ENCODE results near the gene AGAP5. TPM values are rescaled to one million over a fixed set of nuclear protein-coding genes. Genes with fewer than 3 reads are reported as not detected.

The AGAP5 gene
- total and polyA plus RNA-seq, 2 of the 13 experiments (the other 11 are each of a cell fraction or from before 2014, with no cell fraction given) = 5.3 to 7.9 TPM

GRCh38 chr10:73650537-73651331 lies 47.2 kb downstream of the AGAP5 start (continued):
- TF ChIP-seq SALL2 (CRISPR knock-in tag; IDR thresholded peaks at IDR 0.05) = no peak

GRCh38 chr10:73649876-73650536 lies 47.9 kb downstream of the AGAP5 start:
- no peak overlapping the region for H2AFZ ChIP-seq (ENCODE audit: low read length)
- CTCF ChIA-PET (ENCODE audit: low intra/inter-chr PET ratio, low total read pairs) = no interaction called here
- BruUV-seq (replicated peaks) = no TSS peak
- WGBS (ENCODE audit: low lambda C conversion rate) = 40% methylated on average over 6 of the region's 6 CpGs
- H3K4me3 ChIP-seq (replicated peaks in 1 of 3; ENCODE audit: insufficient read depth in 1 of 3, low read depth in 2 of 3, low read length in 3 of 3) = no peak overlapping the region
- intact Hi-C loops (cut with micrococcal nuclease; ENCODE audit: unreplicated experiment) = no loop called here
- H3K27ac ChIP-seq (ENCODE audit: extremely low read length, insufficient read depth, low read length) = no peak overlapping the region
- ATAC-seq (no peak), DNase-seq (ENCODE audit: low spot score) (no peak), FAIRE-seq (no peak)
- peaks cover 3 to 6% of the 10 kb centered on the region in 2 experiments; a peak in 1 of 5 replicates for H3K27me3 ChIP-seq (ENCODE audit: control insufficient read depth in 1 of 2, insufficient read depth in 2 of 2, low read length in 2 of 2)
- no peaks in the 10 kb centered on the region for H3K79me2 ChIP-seq (ENCODE audit: insufficient read depth, low read length)
- no peaks in the 10 kb centered on the region for H3K36me3 ChIP-seq (replicated peaks in 1 of 2; ENCODE audit: control insufficient read depth in 1 of 2, insufficient read depth in 2 of 2, low read length in 2 of 2)
- no peak overlapping the region for H3K4me2 ChIP-seq (ENCODE audit: low read depth, low read length)
- no peaks in the 10 kb centered on the region for H4K20me1 ChIP-seq (ENCODE audit: insufficient read depth, low read length)
- H3K9ac ChIP-seq (ENCODE audit: insufficient read depth, low read depth, low read length) = no peak overlapping the region
- peaks cover 27% of the 10 kb centered on the region for H3K4me1 ChIP-seq (ENCODE audit: insufficient read depth, low read length)
- no peaks in the 10 kb centered on the region for H3K9me3 ChIP-seq (ENCODE audit: low read length)
- POLR2A ChIA-PET = no interaction called here
- in situ Hi-C loops (cut with HindIII; ENCODE audit: extremely low pct_ligation_motif_present, low pct_unique_long_range_greater_than_20kb) = loop anchor here (25.0 kb wide), 1 partner anchor 388 kb away; the partner anchor contains the start of gene MRPS16
- no peak for TF ChIP-seq MTA1 (CRISPR knock-in tag; IDR thresholded peaks at IDR 0.05; ENCODE audit: borderline replicate concordance)
- no peak for TF ChIP-seq ZNF205 (CRISPR knock-in tag; IDR thresholded peaks at IDR 0.05)
- TF ChIP-seq MED1 (CRISPR knock-in tag; IDR thresholded peaks at IDR 0.05) = no peak
- TF ChIP-seq ZNF329 (CRISPR knock-in tag; IDR thresholded peaks at IDR 0.05; ENCODE audit: low read depth) = no peak
- TF ChIP-seq ZNF180 (CRISPR knock-in tag; IDR thresholded peaks at IDR 0.05; ENCODE audit: borderline replicate concordance, low read depth) = no peak
- no peak for TF ChIP-seq ZNF407 (CRISPR knock-in tag; IDR thresholded peaks at IDR 0.05; ENCODE audit: not compliant biosample characterization)
- no peak for TF ChIP-seq BRCA1 (CRISPR knock-in tag; IDR thresholded peaks at IDR 0.05)
- TF ChIP-seq ZBTB1 (CRISPR knock-in tag; IDR thresholded peaks at IDR 0.05; ENCODE audit: borderline replicate concordance) = no peak
- no peak for TF ChIP-seq MAF1 (CRISPR knock-in tag; IDR thresholded peaks at IDR 0.05; ENCODE audit: borderline replicate concordance)
- no peak for TF ChIP-seq SPEN (CRISPR knock-in tag; IDR thresholded peaks at IDR 0.05; ENCODE audit: low read depth)
- no peak for TF ChIP-seq TIGD3 (CRISPR knock-in tag; IDR thresholded peaks at IDR 0.05; ENCODE audit: borderline replicate concordance)

Measured in HepG2 (cell line).